WERI-Rb-1 (cell line): ENCODE results near the gene ZFAND6.

Experiments used
- DNase-seq: peaks from one replicate; pipeline ENCODE4 v3.0.0-alpha.2; 2020
- H3K27ac ChIP-seq: fragments of 250-450 bp; sonication (Bioruptor Pico); 2 replicates; pipeline ENCODE4 v1.5.1; 2020; ENCODE audit warnings: mild to moderate bottlenecking, moderate library complexity
- H3K27me3 ChIP-seq: fragments of 250-450 bp; sonication (Bioruptor Pico); 2 replicates; pipeline ENCODE4 v1.5.1; 2021; ENCODE audit warnings: mild to moderate bottlenecking, low read depth, moderate library complexity; ENCODE audit not compliant: insufficient read depth, severe bottlenecking
- H3K36me3 ChIP-seq: fragments of 250-450 bp; sonication (Bioruptor Pico); 2 replicates; pipeline ENCODE4 v1.5.1; 2020; ENCODE audit warnings: mild to moderate bottlenecking, moderate library complexity
- H3K4me3 ChIP-seq: 2 replicates; pipeline ENCODE4 v1.5.1; 2011; ENCODE audit warnings: low read depth, mild to moderate bottlenecking, control low read depth, low read length
- H3K9me3 ChIP-seq: fragments of 250-450 bp; sonication (Bioruptor Pico); 2 replicates; pipeline ENCODE4 v1.5.1; 2021; ENCODE audit warnings: mild to moderate bottlenecking, moderate library complexity; ENCODE audit not compliant: severe bottlenecking
- TF ChIP-seq, protein P1 (sequence below): IDR thresholded peaks from 2 replicates; pipeline ENCODE4 v1.5.1; 2011; ENCODE audit warnings: low read depth, mild to moderate bottlenecking, control low read depth, inconsistent platforms, low read length

ZFAND6 gene

DNA sequence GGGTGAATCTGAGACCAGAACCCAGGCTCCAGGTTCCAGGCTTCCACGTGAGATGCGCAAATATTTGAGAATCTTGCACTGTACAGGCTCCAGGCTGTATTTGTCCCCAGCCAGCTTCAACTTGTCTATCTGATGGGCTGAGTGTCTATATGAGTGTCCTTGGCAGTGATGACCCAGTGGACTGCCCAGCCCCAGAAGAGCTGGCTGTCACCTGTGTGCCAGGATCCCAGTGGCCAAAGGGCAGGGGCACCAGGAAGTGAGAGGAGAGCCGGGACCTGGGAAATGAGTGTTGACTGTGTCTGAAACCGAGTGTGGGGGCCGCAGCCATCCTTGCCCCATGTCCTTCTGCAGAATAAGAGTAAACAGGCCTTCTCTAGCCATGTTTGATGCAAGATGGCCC, 103.7 kb downstream of the ZFAND6 start:
- H3K36me3 ChIP-seq = no peaks in the 10 kb centered on the region
- TF ChIP-seq, protein P1, sequence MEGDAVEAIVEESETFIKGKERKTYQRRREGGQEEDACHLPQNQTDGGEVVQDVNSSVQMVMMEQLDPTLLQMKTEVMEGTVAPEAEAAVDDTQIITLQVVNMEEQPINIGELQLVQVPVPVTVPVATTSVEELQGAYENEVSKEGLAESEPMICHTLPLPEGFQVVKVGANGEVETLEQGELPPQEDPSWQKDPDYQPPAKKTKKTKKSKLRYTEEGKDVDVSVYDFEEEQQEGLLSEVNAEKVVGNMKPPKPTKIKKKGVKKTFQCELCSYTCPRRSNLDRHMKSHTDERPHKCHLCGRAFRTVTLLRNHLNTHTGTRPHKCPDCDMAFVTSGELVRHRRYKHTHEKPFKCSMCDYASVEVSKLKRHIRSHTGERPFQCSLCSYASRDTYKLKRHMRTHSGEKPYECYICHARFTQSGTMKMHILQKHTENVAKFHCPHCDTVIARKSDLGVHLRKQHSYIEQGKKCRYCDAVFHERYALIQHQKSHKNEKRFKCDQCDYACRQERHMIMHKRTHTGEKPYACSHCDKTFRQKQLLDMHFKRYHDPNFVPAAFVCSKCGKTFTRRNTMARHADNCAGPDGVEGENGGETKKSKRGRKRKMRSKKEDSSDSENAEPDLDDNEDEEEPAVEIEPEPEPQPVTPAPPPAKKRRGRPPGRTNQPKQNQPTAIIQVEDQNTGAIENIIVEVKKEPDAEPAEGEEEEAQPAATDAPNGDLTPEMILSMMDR = no peak
- H3K27me3 ChIP-seq = no peaks in the 10 kb centered on the region

DNA sequence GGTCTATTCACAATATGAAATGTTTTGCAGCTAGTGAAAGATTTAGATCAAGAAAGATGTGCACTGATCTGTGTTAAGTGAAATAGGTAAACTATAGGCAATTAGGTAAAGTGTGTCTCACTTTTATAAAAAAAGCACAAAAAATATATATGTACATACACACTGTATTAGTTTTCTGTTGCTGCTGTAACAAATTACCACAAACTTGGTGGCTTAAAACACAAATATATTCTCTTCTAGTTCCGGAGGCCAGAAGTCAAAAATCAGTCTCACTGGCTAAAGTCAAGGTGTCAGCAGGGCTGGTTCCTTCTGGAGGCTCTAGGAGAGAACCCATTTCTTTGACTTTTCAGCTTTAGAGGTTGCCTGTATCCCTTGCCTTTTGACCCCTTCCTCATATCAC, 104.4 kb downstream of the ZFAND6 start:
- H3K27me3 ChIP-seq = no peaks in the 10 kb centered on the region
- DNase-seq = no peak
- H3K4me3 ChIP-seq = no peak overlapping the region
- no peaks in the 10 kb centered on the region for H3K36me3 ChIP-seq
- no peak overlapping the region for H3K27ac ChIP-seq
- TF ChIP-seq, protein P1 = no peak
- no peaks in the 10 kb centered on the region for H3K9me3 ChIP-seq

More for the DNA sequence above, 103.7 kb downstream of the ZFAND6 start:
- H3K27ac ChIP-seq = no peak overlapping the region
- H3K4me3 ChIP-seq = no peak overlapping the region
- H3K9me3 ChIP-seq = no peaks in the 10 kb centered on the region
- no peak for DNase-seq

DNA sequence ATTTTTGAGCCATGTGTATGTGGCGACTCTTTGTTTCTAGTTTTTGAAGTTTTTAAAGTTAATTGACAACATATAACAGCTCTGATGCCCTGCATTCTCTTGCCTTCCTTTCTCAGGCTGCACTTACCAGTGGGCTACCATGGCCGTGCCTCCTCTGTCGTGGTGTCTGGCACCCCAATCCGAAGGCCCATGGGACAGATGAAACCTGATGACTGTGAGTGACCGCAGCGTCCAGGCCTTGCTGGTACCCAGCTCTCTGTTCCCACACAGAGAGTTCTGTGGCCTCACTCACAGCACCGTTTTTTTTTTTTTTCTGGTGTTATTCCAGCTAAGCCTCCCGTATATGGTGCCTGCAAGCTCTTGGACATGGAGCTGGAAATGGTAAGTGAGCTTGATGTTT, 108.5 kb downstream of the ZFAND6 start:
- Histone ChIP-seq H3K27ac (no peak overlapping the region), H3K27me3 (no peaks in the 10 kb centered on the region), H3K9me3 (no peaks in the 10 kb centered on the region), H3K4me3 (no peak overlapping the region), H3K36me3 (no peaks in the 10 kb centered on the region)
- no peak for DNase-seq
- TF ChIP-seq, protein P1 = no peak

DNA sequence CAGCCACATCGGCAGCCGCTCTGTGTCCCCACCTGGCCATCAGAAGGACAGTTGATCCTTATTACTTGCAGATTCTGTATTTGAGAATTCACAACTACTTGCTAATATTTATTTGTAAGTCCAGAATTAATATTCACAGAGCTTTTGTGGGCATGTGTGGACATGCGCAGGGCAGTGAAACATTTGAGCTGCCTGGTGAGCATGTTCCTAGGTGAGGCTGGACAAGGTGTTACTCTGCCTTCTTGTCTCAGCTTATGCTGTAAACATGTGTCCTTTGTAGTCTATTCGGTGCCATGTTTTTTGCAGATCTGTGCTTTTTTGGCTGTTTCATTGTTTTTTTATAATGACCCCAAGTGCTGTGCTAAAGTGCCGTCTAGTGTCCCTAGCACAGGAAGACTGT, 108.9 kb downstream of the ZFAND6 start:
- TF ChIP-seq, protein P1 = no peak
- Histone ChIP-seq H3K27me3 (no peaks in the 10 kb centered on the region), H3K27ac (no peak overlapping the region), H3K4me3 (no peak overlapping the region), H3K36me3 (no peaks in the 10 kb centered on the region), H3K9me3 (no peaks in the 10 kb centered on the region)
- no peak for DNase-seq

DNA sequence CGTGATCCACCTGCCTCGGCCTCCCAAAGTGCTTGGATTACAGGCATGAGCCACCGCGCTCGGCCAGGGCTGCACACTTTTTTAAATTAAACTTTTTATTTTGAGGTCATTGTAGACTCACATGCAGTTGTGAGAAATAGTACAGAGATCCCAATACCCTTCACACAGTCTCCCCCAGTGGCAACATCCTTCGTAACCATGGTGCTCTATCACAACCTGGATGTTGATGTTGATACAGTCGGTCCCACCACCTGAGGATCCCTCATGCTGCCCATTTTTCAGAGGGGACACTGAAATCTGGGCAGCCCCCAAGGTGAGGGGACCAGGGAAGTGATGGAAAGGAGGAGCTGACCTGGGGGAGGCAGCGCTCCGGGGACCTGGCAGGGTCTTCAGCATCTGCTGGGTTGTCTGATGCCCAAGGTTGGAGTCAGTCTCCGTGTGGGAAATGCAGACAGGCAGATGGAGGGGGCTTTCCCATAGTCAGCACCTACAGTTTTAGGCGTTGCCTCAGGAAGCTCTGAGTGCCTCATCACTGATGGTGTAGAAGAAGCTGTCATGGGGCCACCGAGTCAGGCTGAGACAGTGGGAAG, 110.4 kb downstream of the ZFAND6 start:
- H3K27me3 ChIP-seq = no peaks in the 10 kb centered on the region
- TF ChIP-seq, protein P1 = no peak

DNA sequence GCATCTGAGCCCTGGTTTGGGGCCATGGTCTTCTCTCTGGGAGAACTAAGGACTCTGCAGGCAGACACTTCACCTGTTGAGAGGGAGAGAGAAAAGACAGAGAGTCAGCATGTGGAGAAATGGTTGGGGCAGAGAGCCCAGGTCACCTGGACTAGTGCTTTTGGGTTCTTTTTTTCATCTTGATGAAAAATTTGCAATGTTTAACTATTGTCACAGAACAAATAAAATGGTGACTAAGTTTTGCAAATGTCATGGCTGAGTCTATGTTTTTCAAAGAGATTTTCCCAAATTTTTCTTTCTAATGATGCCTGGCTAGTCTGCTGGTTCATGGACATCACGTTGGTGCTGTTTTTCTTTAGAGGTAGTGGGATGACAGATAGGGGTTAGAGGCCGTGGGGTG, 111.1 kb downstream of the ZFAND6 start:
- TF ChIP-seq, protein P1 = no peak
- Histone ChIP-seq H3K9me3 (no peaks in the 10 kb centered on the region), H3K36me3 (no peaks in the 10 kb centered on the region), H3K27me3 (no peaks in the 10 kb centered on the region), H3K4me3 (no peak overlapping the region), H3K27ac (no peak overlapping the region)
- no peak for DNase-seq

More for the DNA sequence above, 110.4 kb downstream of the ZFAND6 start:
- Histone ChIP-seq H3K36me3 (no peaks in the 10 kb centered on the region), H3K4me3 (no peak overlapping the region), H3K9me3 (no peaks in the 10 kb centered on the region), H3K27ac (no peak overlapping the region)
- DNase-seq = no peak
